SK-N-DZ (cell line): ENCODE data around the gene STC2.

Source experiments
- DNase-seq: peaks from one replicate; pipeline ENCODE4 v3.0.0-alpha.2; 2015; ENCODE audit warnings: low spot score

The STC2 gene

GRCh38 chr5:173314166-173314952 lies 13.9 kb downstream of the STC2 start:
- DNase-seq = no peak

GRCh38 chr5:173313351-173313801 lies 14.8 kb downstream of the STC2 start:
- DNase-seq = no peak

- no peak for DNase-seq
These were observed 15.4 kb downstream of the STC2 start for GRCh38 chr5:173312821-173313220.

GRCh38 chr5:173311818-173312585 lies 16.2 kb downstream of the STC2 start:
- DNase-seq = no peak

- DNase-seq = no peak
These were observed 17.1 kb downstream of the STC2 start for GRCh38 chr5:173310861-173311785.

- no peak for DNase-seq
These were observed 17.9 kb downstream of the STC2 start for GRCh38 chr5:173310218-173310769.

- DNase-seq = no peak
These were observed 18.5 kb downstream of the STC2 start for GRCh38 chr5:173309731-173310130.

GRCh38 chr5:173308226-173308625 lies 20.0 kb downstream of the STC2 start:
- no peak for DNase-seq

- DNase-seq = no peak
These were observed 20.5 kb downstream of the STC2 start for GRCh38 chr5:173307695-173308094.

- no peak for DNase-seq
These were observed 21.5 kb downstream of the STC2 start for GRCh38 chr5:173306695-173307094.

- no peak for DNase-seq
These were observed 23.6 kb downstream of the STC2 start for GRCh38 chr5:173304591-173304988.

GRCh38 chr5:173303878-173304590 lies 24.2 kb downstream of the STC2 start:
- DNase-seq = no peak

- no peak for DNase-seq
These were observed 25.6 kb downstream of the STC2 start for GRCh38 chr5:173302546-173303155.

- DNase-seq = no peak
These were observed 26.3 kb downstream of the STC2 start for GRCh38 chr5:173301695-173302545.

- no peak for DNase-seq
These were observed 27.7 kb downstream of the STC2 start for GRCh38 chr5:173300389-173301047.

- DNase-seq = no peak
These were observed 28.4 kb downstream of the STC2 start for GRCh38 chr5:173299820-173300219.

- DNase-seq = no peak
These were observed 29.8 kb downstream of the STC2 start for GRCh38 chr5:173298213-173298926.

GRCh38 chr5:173297813-173298212 lies 30.4 kb downstream of the STC2 start:
- DNase-seq = no peak
